DMS79 (cell line): ENCODE results near the gene ADCY5.

ENCODE experiments used
- DNase-seq: peaks from one replicate; lab custom pipeline; 2025; lab: John Stamatoyannopoulos, UW

Gene ADCY5

GRCh38 chr3:123406598-123406997 is 42.3 kb downstream of the ADCY5 start:
- no peak for DNase-seq

- DNase-seq = no peak
Observed at GRCh38 chr3:123405936-123406510, 42.9 kb downstream of the ADCY5 start.

- DNase-seq = no peak
Observed at GRCh38 chr3:123405021-123405420, 43.9 kb downstream of the ADCY5 start.

GRCh38 chr3:123404391-123404790 is 44.5 kb downstream of the ADCY5 start:
- no peak for DNase-seq

- DNase-seq = no peak
Observed at GRCh38 chr3:123401836-123402530, 46.9 kb downstream of the ADCY5 start.

GRCh38 chr3:123400169-123400568 is 48.7 kb downstream of the ADCY5 start:
- DNase-seq = no peak

- no peak for DNase-seq
Observed at GRCh38 chr3:123399653-123400052, 49.2 kb downstream of the ADCY5 start.

- DNase-seq = no peak
Observed at GRCh38 chr3:123397921-123398785, 50.7 kb downstream of the ADCY5 start.

GRCh38 chr3:123397050-123397590 is 51.8 kb downstream of the ADCY5 start:
- DNase-seq = no peak

GRCh38 chr3:123396171-123397049 is 52.5 kb downstream of the ADCY5 start:
- no peak for DNase-seq

- no peak for DNase-seq
Observed at GRCh38 chr3:123395235-123395634, 53.7 kb downstream of the ADCY5 start.

- no peak for DNase-seq
Observed at GRCh38 chr3:123394391-123395020, 54.4 kb downstream of the ADCY5 start.

- DNase-seq = no peak
Observed at GRCh38 chr3:123392871-123393620, 55.8 kb downstream of the ADCY5 start.

- no peak for DNase-seq
Observed at GRCh38 chr3:123392368-123392767, 56.5 kb downstream of the ADCY5 start.

- no peak for DNase-seq
Observed at GRCh38 chr3:123390865-123391600, 57.9 kb downstream of the ADCY5 start.

- DNase-seq = no peak
Observed at GRCh38 chr3:123389628-123389918, 59.3 kb downstream of the ADCY5 start.

GRCh38 chr3:123388811-123389627 is 59.9 kb downstream of the ADCY5 start:
- no peak for DNase-seq

- DNase-seq = no peak
Observed at GRCh38 chr3:123388042-123388441, 60.8 kb downstream of the ADCY5 start.

- DNase-seq = no peak
Observed at GRCh38 chr3:123387532-123387931, 61.4 kb downstream of the ADCY5 start.
